ENCODE results near the gene ENTPD8. TPM values are rescaled to one million over a fixed set of nuclear protein-coding genes. Genes with fewer than 3 reads are reported as not detected.

ENTPD8 gene
- total RNA-seq, 2 experiments from 2014 or later: not detected

- POLR2A ChIA-PET: no interaction called here
- CTCF ChIA-PET: interaction anchor here (0.8 kb wide), 1 partner anchor 38 kb away, joined by 5 read pairs; the partner anchor contains the start of genes EXD3 and NOXA1
Observed at GRCh38 chr9:137460363-137461315, 19.5 kb upstream of the ENTPD8 start.

- CTCF ChIA-PET: interaction anchor here (0.8 kb wide), 1 partner anchor 37 kb away, joined by 5 read pairs; the partner anchor contains the start of genes EXD3 and NOXA1
- POLR2A ChIA-PET: interaction anchor here (0.6 to 1.0 kb wide), 2 partner anchors 11 to 37 kb away, joined by 3 to 7 read pairs; partner anchors contain the start of genes EXD3 and NOXA1
Observed at GRCh38 chr9:137459601-137460362, 18.6 kb upstream of the ENTPD8 start.

GRCh38 chr9:137459152-137459600, 18.0 kb upstream of the ENTPD8 start, which contains the start of gene NSMF:
NSMF (minus strand) TSS chr9:137459334; CDS start chr9:137459102, 232 bp downstream.
- CTCF ChIA-PET: no interaction called here

GRCh38 chr9:137458194-137459151, 17.3 kb upstream of the ENTPD8 start:
- ChIA-PET CTCF (interaction anchor here (0.6 kb wide), 1 partner anchor 43 kb away, joined by 3 read pairs; no protein-coding TSS in a partner anchor), POLR2A (interaction anchor here (1.0 kb wide), 1 partner anchor 35 kb away, joined by 7 read pairs; the partner anchor contains the start of genes EXD3 and NOXA1)

More at GRCh38 chr9:137459152-137459600, 18.0 kb upstream of the ENTPD8 start, which contains the start of gene NSMF:
- POLR2A ChIA-PET: interaction anchor here (0.6 to 1.0 kb wide), 2 partner anchors 11 to 36 kb away, joined by 3 to 7 read pairs; partner anchors contain the start of genes EXD3 and NOXA1

- ChIA-PET POLR2A (no interaction called here), CTCF (interaction anchor here (0.6 to 2.7 kb wide), 2 partner anchors 35 to 44 kb away, joined by 3 to 9 read pairs; partner anchors contain the start of genes EXD3 and NOXA1)
Observed at GRCh38 chr9:137457406-137458193, 16.4 kb upstream of the ENTPD8 start.

GRCh38 chr9:137456864-137457405, 15.8 kb upstream of the ENTPD8 start:
- POLR2A ChIA-PET: no interaction called here
- CTCF ChIA-PET: interaction anchor here (2.7 kb wide), 1 partner anchor 34 kb away, joined by 9 read pairs; the partner anchor contains the start of genes EXD3 and NOXA1

GRCh38 chr9:137456061-137456863, 15.1 kb upstream of the ENTPD8 start:
- ChIA-PET POLR2A (no interaction called here), CTCF (interaction anchor here (1.2 to 2.7 kb wide), 2 partner anchors 11 to 34 kb away, joined by 3 to 9 read pairs; partner anchors contain the start of genes EXD3 and NOXA1)

GRCh38 chr9:137455359-137455991, 14.3 kb upstream of the ENTPD8 start:
- POLR2A ChIA-PET: no interaction called here
- CTCF ChIA-PET: interaction anchor here (1.2 to 2.7 kb wide), 2 partner anchors 10 to 33 kb away, joined by 3 to 9 read pairs; partner anchors contain the start of genes EXD3 and NOXA1

- ChIA-PET CTCF (interaction anchor here (1.2 to 2.7 kb wide), 2 partner anchors 9 to 32 kb away, joined by 3 to 9 read pairs; partner anchors contain the start of genes EXD3 and NOXA1), POLR2A (no interaction called here)
Observed at GRCh38 chr9:137454597-137455358, 13.6 kb upstream of the ENTPD8 start.

GRCh38 chr9:137454145-137454596, 13.0 kb upstream of the ENTPD8 start:
- CTCF ChIA-PET: no interaction called here
- POLR2A ChIA-PET: no interaction called here

- ChIA-PET POLR2A (no interaction called here), CTCF (interaction anchor here (0.6 to 1.2 kb wide), 2 partner anchors 11 to 31 kb away, joined by 4 to 5 read pairs; partner anchors contain the start of genes EXD3 and NOXA1)
Observed at GRCh38 chr9:137453643-137454081, 12.5 kb upstream of the ENTPD8 start.

GRCh38 chr9:137452761-137453642, 11.8 kb upstream of the ENTPD8 start:
- POLR2A ChIA-PET: no interaction called here
- CTCF ChIA-PET: interaction anchor here (0.6 to 1.2 kb wide), 2 partner anchors 10 to 30 kb away, joined by 4 to 5 read pairs; partner anchors contain the start of genes EXD3 and NOXA1

GRCh38 chr9:137452006-137452760, 11.0 kb upstream of the ENTPD8 start:
- POLR2A ChIA-PET: no interaction called here

More at GRCh38 chr9:137452006-137452760, 11.0 kb upstream of the ENTPD8 start:
- CTCF ChIA-PET: interaction anchor here (1.2 kb wide), 1 partner anchor 29 kb away, joined by 5 read pairs; the partner anchor contains the start of genes EXD3 and NOXA1
